Mesothelial cell of epicardium (in vitro differentiated cells): ENCODE data around the gene SEMA4A. TPM values are rescaled to one million over a fixed set of nuclear protein-coding genes. Genes with fewer than 3 reads are reported as not detected.
"Not testable (repeated sequence)": the region's sequence is repeated elsewhere in the genome, so short reads cannot be mapped to it uniquely, and the experiment has no call there.

Experiments
- DNase-seq, 2 experiments: peaks; one replicate each; pipeline ENCODE4 v3.0.0; 2021; ENCODE audit warnings: low spot score in 2 of 2; ENCODE audit not compliant: unreplicated experiment in 2 of 2
- H3K27ac Mint-ChIP-seq: 2 replicates; pipeline ENCODE4 v1.8.0; 2021; ENCODE audit warnings: mixed read lengths
- H3K27me3 Mint-ChIP-seq: 2 replicates; pipeline ENCODE4 v1.8.0; 2021; ENCODE audit warnings: low read depth, mixed read lengths
- H3K36me3 Mint-ChIP-seq: 2 replicates; pipeline ENCODE4 v1.8.0; 2021; ENCODE audit warnings: mixed read lengths
- H3K4me1 Mint-ChIP-seq: 2 replicates; pipeline ENCODE4 v1.8.0; 2021; ENCODE audit warnings: mixed read lengths
- H3K4me3 Mint-ChIP-seq: 2 replicates; pipeline ENCODE4 v1.8.0; 2021; ENCODE audit warnings: mild to moderate bottlenecking, moderate library complexity, mixed read lengths
- H3K9me3 Mint-ChIP-seq: 2 replicates; pipeline ENCODE4 v1.8.0; 2021; ENCODE audit warnings: mixed read lengths
- total RNA-seq: library from RNA; stranded (reverse); gene quantifications from 3 replicates; pipeline ENCODE4 v1.2.1, GENCODE V29; 2021
- TF ChIP-seq, protein P1 (sequence below): fragments of 200-600 bp; sonication (generic); IDR thresholded peaks from one replicate; pipeline ENCODE4 v1.5.0; 2021; ENCODE audit warnings: antibody characterized with exemption; ENCODE audit not compliant: unreplicated experiment

The SEMA4A gene
- total RNA-seq, 1 donor from 2014 or later, result 18.7 TPM

DNA sequence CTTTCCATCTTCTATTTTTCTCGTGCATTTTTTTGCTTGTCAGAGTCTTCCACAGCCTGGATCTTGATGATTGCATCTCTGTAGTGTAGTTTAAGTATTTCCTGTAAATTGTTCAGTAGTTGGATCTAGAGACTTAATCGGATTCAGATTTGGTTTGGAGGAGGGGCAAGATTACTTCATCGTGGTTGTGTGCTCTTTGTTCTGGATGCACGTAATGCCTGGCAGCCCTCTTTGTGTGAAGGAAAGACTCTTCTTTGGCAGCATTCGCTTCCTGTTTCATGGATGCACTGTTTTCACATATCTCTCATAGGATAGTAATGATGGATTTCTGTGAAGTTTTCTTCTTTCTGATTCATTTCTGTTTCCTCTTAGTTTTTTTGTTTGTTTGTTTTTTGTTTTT, 14.2 kb downstream of the SEMA4A start:
- Mint-ChIP-seq H3K27ac (no peak overlapping the region), H3K36me3 (peaks cover 24% of the 10 kb centered on the region), H3K4me3 (no peak overlapping the region), H3K27me3 (no peaks in the 10 kb centered on the region), H3K9me3 (peaks cover 8% of the 10 kb centered on the region), H3K4me1 (peaks cover 5% of the 10 kb centered on the region)
- no peak for DNase-seq
- TF ChIP-seq, protein P1, sequence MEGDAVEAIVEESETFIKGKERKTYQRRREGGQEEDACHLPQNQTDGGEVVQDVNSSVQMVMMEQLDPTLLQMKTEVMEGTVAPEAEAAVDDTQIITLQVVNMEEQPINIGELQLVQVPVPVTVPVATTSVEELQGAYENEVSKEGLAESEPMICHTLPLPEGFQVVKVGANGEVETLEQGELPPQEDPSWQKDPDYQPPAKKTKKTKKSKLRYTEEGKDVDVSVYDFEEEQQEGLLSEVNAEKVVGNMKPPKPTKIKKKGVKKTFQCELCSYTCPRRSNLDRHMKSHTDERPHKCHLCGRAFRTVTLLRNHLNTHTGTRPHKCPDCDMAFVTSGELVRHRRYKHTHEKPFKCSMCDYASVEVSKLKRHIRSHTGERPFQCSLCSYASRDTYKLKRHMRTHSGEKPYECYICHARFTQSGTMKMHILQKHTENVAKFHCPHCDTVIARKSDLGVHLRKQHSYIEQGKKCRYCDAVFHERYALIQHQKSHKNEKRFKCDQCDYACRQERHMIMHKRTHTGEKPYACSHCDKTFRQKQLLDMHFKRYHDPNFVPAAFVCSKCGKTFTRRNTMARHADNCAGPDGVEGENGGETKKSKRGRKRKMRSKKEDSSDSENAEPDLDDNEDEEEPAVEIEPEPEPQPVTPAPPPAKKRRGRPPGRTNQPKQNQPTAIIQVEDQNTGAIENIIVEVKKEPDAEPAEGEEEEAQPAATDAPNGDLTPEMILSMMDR, result no peak

DNA sequence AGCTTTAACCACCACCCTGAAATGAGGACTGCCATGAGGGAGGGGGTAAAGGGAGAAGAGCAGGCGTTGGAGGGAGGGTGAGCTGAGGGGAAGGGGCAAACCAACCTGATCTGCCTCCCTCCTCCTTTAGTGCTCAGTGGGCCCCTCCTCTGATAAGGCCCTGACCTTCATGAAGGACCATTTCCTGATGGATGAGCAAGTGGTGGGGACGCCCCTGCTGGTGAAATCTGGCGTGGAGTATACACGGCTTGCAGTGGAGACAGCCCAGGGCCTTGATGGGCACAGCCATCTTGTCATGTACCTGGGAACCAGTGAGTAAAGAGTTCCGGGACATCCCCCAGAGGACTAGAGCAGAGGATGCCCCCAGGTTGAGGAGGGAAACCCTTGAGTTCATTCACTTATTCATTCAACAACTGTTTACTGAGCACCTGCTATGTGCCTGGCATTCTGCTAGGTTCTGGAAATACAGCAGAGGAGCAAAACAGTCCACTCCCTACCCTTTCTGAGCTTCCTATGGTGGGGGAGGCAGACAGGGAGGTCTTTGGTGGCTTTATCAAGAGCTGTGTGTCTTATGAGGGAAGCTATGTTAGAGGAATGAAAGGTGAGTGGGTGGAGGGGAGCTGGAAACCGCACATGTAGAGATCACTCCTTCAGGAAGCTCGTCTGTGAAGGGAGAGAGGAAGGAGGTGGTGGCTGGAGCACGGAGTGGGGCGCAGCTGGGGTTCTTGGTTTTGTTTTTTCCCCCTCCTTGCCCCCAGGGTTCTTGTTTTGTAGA, 19.5 kb downstream of the SEMA4A start:
- no peak overlapping the region for H3K27ac Mint-ChIP-seq

DNA sequence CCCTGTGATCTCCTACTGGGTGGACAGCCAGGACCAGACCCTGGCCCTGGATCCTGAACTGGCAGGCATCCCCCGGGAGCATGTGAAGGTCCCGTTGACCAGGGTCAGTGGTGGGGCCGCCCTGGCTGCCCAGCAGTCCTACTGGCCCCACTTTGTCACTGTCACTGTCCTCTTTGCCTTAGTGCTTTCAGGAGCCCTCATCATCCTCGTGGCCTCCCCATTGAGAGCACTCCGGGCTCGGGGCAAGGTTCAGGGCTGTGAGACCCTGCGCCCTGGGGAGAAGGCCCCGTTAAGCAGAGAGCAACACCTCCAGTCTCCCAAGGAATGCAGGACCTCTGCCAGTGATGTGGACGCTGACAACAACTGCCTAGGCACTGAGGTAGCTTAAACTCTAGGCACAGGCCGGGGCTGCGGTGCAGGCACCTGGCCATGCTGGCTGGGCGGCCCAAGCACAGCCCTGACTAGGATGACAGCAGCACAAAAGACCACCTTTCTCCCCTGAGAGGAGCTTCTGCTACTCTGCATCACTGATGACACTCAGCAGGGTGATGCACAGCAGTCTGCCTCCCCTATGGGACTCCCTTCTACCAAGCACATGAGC, 23.3 kb downstream of the SEMA4A start:
- DNase-seq, result no peak
- H3K36me3 Mint-ChIP-seq, result peaks cover 6% of the 10 kb centered on the region
- no peak overlapping the region for H3K27ac Mint-ChIP-seq
- no peak overlapping the region for H3K4me3 Mint-ChIP-seq
- H3K27me3 Mint-ChIP-seq, result no peaks in the 10 kb centered on the region
- peaks cover 15% of the 10 kb centered on the region for H3K4me1 Mint-ChIP-seq
- H3K9me3 Mint-ChIP-seq, result no peaks in the 10 kb centered on the region
- TF ChIP-seq, protein P1, result no peak

More for the DNA sequence above, 19.5 kb downstream of the SEMA4A start:
- peaks cover under 1% of the 10 kb centered on the region for H3K4me1 Mint-ChIP-seq
- peaks cover 3% of the 10 kb centered on the region for H3K36me3 Mint-ChIP-seq
- TF ChIP-seq, protein P1, result no peak
- H3K27me3 Mint-ChIP-seq, result no peaks in the 10 kb centered on the region
- no peak overlapping the region for H3K4me3 Mint-ChIP-seq
- H3K9me3 Mint-ChIP-seq, result no peaks in the 10 kb centered on the region
- no peak for DNase-seq

DNA sequence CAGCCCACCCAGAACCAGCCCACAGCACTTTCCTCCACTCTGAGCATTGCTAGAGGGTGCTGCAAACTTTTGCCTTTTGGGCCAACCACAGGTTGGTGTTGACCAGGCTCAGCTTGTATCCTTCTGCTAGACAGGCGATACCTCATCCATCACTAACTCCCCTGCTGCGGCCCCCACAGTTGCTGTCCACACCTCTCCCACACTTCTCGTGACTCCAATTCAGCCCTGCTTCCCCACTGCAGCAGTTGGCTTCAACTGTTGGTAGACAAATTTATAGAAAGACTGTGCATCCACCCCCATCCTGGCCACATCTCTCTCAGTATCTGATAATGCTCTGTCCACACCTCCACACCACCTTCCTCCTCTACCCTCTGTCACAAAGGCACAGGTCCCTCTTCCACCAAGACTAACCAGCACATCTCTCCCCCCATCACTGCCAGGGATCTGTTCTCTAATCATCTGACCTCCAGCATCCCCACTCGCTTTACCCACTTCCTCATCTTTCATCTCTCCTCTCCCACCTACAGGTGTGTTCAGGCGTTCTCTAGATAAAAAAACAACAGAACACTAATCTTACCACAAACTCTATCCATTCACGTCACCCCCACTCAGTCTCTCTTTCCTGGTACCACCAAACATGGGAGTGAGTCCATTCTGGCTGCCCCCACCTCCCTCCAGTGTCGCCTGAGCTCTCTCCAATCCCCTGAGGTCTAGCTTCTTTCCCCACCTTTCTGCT, 24.7 kb downstream of the SEMA4A start:
- H3K27ac Mint-ChIP-seq, result peak overlapping the region; percentile 0
- no peaks in the 10 kb centered on the region for H3K9me3 Mint-ChIP-seq
- peaks cover 21% of the 10 kb centered on the region for H3K4me1 Mint-ChIP-seq
- DNase-seq, result no peak
- H3K27me3 Mint-ChIP-seq, result no peaks in the 10 kb centered on the region
- TF ChIP-seq, protein P1, result no peak
- H3K4me3 Mint-ChIP-seq, result no peak overlapping the region
- H3K36me3 Mint-ChIP-seq, result peaks cover 6% of the 10 kb centered on the region

DNA sequence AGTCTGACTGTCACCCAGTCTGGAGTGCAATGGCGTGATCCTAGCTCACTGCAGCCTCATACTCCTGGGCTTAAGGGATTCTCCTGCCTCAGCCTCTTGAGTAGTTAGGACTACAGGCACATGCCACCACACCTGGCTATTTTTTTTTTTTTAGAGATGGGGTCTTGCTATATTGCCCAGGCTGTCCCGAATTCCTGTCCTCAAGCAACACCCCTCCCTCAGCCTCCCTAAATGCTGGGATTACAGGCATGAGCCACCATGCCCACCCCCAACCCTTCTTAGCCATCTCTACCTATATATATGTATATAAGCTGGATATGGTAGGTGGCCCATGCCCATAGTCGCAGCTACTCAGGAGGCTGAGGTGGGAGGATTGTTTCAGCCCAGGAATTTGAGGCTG, 27.1 kb downstream of the SEMA4A start:
- TF ChIP-seq, protein P1, result no peak
- Mint-ChIP-seq H3K9me3 (peaks cover under 1% of the 10 kb centered on the region), H3K4me1 (peaks cover 24% of the 10 kb centered on the region)

DNA sequence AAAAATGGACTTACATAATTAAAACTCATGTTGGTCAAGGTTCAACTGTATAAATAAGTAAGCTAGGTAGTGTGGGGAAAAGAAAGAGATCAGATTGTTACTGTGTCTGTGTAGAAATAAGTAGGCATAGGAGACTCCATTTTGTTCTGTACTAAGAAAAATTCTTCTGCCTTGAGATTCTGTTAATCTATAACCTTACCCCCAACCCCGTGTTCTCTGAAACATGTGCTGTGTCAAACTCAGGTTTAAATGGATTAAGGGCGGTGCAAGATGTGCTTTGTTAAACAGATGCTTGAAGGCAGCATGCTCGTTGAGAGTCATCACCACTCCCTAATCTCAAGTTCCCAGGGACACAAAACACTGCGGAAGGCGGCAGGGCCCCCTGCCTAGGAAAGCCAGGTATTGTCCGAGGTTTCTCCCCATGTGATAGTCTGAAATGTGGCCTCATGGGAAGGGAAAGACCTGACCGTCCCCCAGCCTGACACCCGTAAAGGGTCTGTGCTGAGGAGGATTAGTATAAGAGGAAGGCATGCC, 28.1 kb downstream of the SEMA4A start:
- Mint-ChIP-seq H3K4me1 (peaks cover 24% of the 10 kb centered on the region), H3K27ac (peak overlapping the region; percentile 87)
- H3K27me3 Mint-ChIP-seq, H3K4me3 Mint-ChIP-seq, H3K9me3 Mint-ChIP-seq, DNase-seq, H3K36me3 Mint-ChIP-seq: not testable (repeated sequence)

More for the DNA sequence above, 27.1 kb downstream of the SEMA4A start:
- no peak for DNase-seq
- Mint-ChIP-seq H3K36me3 (peaks cover 6% of the 10 kb centered on the region), H3K4me3 (no peak overlapping the region), H3K27ac (no peak overlapping the region), H3K27me3 (no peaks in the 10 kb centered on the region)

DNA sequence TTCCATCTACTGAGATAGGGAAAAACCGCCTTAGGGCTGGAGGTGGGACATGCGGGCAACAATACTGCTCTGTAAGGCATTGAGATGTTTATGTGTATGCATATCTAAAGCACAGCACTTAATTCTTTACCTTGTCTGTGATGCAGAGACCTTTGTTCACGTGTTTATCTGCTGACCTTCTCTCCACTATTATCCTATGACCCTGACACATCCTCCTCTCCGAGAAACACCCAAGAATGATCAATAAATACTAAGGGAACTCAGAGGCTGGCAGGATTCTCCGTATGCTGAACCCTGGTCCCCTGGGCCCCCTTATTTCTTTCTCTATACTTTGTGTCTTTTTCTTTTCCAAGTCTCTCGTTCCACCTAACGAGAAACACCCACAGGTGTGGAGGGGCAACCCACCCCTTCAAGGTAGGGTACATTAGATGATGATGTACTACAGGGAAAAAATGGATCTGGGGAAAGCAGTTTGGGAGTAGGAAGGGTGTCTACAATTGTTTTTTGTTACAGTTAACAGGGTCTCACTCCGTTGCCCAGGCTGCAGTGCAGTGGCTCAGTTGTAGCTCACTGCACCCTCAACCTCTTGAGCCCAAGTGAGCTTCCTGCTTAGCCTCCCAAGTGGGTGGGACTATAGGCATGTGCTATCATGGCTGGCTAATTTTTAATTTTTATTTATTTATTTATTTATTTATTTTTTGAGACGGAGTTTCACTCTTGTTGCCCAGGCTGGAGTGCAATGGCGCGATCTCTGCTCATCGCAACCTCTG, 28.8 kb downstream of the SEMA4A start:
- not testable (repeated sequence) for H3K4me3 Mint-ChIP-seq, DNase-seq, H3K27me3 Mint-ChIP-seq, H3K36me3 Mint-ChIP-seq
- Mint-ChIP-seq H3K9me3 (peaks cover 15% of the 10 kb centered on the region), H3K4me1 (peaks cover 24% of the 10 kb centered on the region), H3K27ac (peak overlapping the region; percentile 87)
